CD4-positive, alpha-beta T cell treated with Interleukin-4 for 1 hour (primary cell): ENCODE measurements around the gene VAPA.
"Not testable (repeated sequence)": the region's sequence is repeated elsewhere in the genome, so short reads cannot be mapped to it uniquely, and the experiment has no call there.

ENCODE experiments used
- DNase-seq, 2 donors: peaks; one replicate each; pipeline ENCODE4 v3.0.0-alpha.2; 2020 to 2022

The VAPA gene

GRCh38 chr18:9887992-9888391 lies 25.8 kb upstream of the VAPA start:
- DNase-seq: no peak

- DNase-seq: no peak
These were observed 23.6 kb upstream of the VAPA start for GRCh38 chr18:9890196-9890595.

- no peak for DNase-seq
These were observed 22.9 kb upstream of the VAPA start for GRCh38 chr18:9890957-9891356.

DNA sequence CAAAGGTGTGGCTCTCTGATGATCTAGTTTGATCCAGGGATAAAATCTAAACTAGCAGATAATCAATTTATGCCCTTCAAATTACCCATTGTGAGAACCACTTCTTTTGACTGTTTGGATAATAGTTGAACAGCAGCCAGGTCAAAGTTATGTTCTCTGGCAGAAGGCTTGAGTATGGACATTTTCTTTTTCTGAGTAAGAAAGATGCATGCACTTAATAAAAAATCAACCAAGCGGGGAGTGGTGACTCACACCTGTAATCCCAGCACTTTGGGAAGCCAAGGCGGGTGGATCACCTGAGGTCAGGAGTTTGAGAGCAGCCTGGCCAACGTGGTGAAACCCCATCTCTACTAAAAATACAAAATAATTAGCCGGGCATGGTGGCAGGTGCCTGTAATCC lies 22.3 kb upstream of the VAPA start:
- DNase-seq: not testable (repeated sequence)

- DNase-seq: no peak
These were observed 19.3 kb upstream of the VAPA start for GRCh38 chr18:9894454-9895068.

DNA sequence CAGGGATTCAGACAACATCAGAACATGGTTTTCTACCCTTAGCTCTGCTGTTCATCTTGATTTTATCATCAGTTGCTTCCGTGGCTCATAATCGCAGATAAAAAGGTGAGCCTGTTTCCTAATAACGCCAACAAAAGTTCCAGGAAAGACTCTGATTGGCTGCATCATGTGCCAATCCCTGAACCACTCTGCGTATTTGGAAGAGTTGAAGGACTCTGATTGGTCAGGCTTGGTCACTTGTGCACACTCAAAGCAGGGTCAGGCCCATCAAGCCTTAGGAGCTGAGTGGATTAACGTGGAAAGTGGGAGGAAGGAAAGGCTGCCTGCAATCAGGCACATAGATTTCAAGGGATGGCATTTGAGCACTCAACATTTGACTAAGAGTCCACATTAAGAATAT lies 16.7 kb upstream of the VAPA start:
- no peak for DNase-seq

DNA sequence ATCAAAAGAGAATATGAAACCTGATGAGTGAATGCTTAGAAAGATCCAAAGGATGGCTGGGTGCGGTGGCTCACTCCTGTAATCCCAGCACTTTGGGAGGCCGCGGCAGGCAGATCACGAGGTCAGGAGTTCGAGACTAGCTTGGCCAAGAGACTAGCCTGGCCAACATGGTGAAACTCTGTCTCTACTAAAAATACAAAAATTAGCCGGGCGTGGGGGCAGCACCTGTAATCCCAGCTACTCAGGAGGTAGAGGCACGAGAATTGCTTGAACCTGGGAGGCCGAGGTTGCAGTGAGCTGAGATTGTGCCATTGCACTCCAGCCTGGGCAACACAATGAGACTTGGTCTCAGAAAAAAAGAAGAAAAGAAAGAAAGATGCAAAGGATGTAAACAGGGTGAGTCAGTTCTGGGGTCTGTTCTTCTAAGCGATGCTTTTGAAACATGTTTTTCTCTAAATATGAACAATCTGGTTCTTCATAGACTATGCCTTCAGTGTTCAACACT lies 16.0 kb upstream of the VAPA start:
- DNase-seq: not testable (repeated sequence)

DNA sequence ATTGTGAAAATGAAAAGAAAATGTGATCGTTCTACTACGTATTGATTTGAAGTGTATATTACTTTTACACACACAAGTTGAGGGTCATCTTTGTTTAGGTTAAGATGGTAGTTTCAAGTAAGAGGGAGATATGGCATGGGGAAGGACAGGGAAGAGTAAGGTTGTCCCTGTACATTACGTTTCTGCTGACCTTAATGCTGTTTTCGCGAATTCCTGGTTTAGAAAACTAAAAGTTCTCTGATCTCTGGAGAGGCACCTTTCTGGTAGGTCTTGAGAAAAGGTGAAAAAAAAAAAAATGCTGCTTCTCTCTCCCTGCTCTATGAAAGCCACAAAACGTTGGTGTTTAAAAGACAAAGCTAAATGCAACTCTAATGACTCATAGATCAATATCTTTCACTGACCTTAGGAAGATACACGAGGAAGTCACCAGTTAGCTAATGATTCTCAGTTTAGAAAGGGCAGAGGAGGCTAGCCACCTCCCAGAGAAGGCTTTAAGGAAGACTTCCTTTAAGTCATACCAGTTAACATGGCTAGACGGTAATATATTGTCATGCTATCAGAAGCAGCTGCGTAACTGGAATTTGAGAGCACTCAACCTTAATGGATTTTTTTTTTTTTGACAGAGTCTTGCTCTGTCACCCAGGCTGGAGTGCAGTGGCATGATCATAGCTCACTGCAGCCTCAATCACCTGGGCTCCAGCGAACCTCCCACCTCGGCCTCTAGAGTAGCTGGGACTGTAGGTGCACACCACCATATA lies 14.8 kb upstream of the VAPA start:
- no peak for DNase-seq

- not testable (repeated sequence) for DNase-seq
These were observed 14.3 kb upstream of the VAPA start for GRCh38 chr18:9899550-9899930.

DNA sequence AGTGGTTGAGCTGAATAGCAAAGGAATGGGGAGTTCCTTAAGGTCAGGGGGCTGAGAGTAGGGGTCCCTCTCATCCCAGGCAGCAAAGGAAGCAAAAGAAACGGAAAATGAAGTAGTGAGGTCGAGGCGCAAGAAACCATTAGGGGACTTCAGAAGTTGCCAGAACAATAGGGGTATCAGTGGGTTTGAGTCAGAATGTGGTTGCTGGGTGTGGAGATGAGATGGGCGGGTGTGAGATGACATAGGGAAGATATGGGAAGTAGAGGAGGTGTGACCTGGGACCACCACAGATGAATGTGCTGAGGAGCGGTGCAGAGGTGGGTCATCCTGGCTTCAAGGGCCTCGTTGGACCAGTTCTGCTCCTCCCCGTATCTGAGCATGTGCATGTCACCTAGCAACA lies 13.1 kb upstream of the VAPA start:
- DNase-seq: no peak

DNA sequence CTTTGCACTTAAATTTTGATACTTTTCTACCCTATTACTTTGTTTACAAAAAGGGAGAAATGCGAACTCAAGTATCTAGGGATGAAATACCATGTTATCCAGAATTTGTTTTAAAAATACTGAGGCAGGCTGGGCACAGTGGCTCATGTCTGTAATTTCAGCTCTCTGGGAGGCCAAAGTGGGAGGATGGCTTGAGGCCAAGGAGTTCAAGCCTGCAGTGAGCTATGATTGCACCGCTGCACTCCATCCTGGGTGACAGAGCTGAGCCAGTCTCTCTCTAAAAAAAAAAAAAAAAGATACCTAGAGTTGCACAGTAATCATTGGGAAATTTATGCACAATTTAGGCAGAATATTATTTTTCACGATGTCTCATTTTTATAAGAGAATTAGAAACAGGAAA lies 12.4 kb upstream of the VAPA start:
- no peak for DNase-seq

DNA sequence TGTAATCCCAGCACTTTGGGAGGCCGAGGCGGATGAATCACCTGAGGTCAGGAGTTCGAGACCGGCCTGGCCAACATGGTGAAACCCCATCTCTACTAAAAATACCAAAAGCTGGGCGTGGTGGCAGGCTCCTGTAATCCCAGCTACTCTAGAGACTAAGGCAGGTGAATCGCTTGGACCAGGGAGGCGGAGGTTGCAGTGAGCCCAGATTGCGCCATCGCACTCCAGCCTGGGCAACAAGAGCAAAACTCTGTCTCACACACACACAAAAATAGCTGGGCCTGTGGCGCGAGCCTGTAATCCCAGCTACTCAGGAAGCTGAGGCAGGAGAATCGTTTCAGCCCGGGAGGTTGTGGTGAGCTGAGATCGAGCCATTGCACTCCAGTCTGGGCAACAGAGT lies 11.6 kb upstream of the VAPA start:
- not testable (repeated sequence) for DNase-seq

GRCh38 chr18:9902832-9903231 lies 11.0 kb upstream of the VAPA start:
- no peak for DNase-seq

- DNase-seq: no peak
These were observed 8.4 kb upstream of the VAPA start for GRCh38 chr18:9905401-9905922.

DNA sequence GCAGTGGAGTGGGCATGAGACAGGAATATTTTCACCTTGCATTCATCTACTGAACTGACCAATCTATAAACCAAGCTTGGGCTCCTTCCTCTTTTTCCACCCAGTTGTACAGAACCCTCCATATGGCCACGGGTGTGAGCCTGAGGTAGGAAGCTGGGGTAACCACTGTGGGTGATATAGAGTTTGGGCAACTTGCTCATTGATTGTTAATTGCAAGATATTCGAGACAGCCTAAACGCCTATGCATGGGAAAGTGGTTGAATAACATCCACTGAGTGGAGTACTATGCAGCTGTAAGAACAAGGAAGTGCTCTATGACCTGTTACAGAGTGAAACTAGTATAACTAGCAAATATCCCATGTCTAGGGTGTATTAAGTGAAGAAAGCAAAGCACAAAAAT lies 7.3 kb upstream of the VAPA start:
- no peak for DNase-seq

GRCh38 chr18:9907867-9908266 lies 5.9 kb upstream of the VAPA start:
- no peak for DNase-seq

DNA sequence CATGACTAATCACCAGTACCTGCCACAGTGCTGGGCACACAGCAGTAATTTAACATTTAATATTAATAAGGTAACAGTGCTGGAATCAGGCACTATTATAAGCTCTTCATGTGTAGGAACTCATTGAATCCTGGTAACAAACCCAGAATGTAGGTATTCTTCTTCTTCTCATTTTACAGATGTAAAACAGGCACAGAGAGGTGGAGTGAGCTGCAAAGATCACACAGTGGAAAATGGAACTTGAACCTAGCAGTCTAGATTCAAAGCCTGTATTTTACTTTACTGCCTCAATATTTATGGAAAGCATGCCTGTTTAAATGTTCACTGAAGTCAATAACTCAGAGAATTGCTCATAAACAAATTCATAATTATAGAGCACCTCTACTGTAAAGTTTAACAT lies 3.7 kb upstream of the VAPA start:
- DNase-seq: no peak

GRCh38 chr18:9910661-9911060 lies 3.2 kb upstream of the VAPA start:
- no peak for DNase-seq

GRCh38 chr18:9911226-9911625 lies 2.6 kb upstream of the VAPA start:
- no peak for DNase-seq

DNA sequence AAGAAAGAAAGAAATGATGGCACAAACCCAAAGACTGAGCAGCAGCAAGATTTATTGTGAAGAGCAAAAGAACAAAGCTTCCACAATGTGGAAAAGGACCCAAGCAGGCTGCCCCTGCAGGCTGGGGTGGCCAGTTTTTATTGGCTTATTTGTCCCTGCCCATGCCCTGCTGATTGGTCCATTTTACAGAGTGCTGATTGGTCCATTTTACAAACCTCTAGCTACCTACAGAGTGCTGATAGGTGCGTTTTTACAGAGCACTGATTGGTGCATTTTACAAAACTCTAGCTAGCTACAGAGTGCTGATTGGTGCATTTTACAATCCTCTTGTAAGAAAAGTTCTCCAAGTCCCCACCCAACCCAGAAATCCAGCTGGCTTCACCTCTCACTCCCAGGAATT lies 1.5 kb upstream of the VAPA start:
- DNase-seq: peak in 1 of 2 donors; percentile 31

- DNase-seq: no peak
These were observed 678 bp upstream of the VAPA start for GRCh38 chr18:9913151-9913525.

GRCh38 chr18:9914334-9914583 lies 443 bp downstream of the VAPA start:
- DNase-seq: no peak

DNA sequence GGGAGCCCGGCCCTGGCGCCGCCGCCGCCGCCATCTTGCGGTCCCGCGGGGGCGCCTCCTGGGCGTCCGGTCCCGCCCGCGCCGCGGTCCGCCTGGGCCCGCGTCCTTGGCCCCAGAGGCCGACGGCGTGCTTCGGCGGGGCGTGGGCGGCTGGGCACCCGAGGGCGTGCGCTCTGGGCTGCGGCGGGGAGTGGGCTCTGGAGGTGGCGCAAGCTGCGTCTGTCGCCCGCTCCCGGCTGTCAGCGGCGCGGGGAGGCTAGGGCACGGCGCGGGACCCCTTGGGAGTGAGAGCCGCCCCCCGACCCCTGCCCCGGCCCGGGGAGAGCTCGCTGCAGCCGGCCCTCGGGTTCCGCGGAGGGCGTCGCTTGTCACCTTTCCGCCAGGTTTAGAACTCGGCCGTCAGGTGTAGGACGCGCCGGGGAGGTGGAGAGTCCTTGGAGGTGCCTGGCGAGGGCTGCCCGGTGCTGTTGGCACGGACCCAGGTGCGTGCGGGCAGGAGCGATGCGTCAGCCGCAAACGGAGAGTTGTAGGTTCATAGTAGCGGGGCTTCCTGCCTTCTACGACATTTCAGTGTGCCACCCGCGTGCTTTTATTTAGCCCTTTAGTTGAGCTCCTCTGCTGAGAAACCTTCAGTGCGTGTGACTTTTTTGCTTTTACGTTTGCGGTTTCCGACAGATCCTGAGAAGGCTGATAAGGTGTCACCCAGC lies 921 bp downstream of the VAPA start:
- peak; percentile 79 to 81 for DNase-seq
